GM12864 (cell line): ENCODE measurements around the gene SENP7.

Experiments used
- DNase-seq: peaks from one replicate; pipeline ENCODE4 v3.0.0-alpha.2; 2011; ENCODE audit warnings: low read depth
- H3K4me3 ChIP-seq: 2 replicates; pipeline ENCODE4 v1.5.1; 2011; ENCODE audit warnings: mild to moderate bottlenecking, low read depth, low read length, control low read depth
- TF ChIP-seq, protein P1 (sequence below): IDR thresholded peaks from 2 replicates; pipeline ENCODE4 v1.5.1; 2011; ENCODE audit warnings: low read depth, mild to moderate bottlenecking, moderate library complexity, low read length, control low read depth, inconsistent platforms; ENCODE audit errors: missing control alignments

Gene SENP7

GRCh38 chr3:101388706-101389105 lies 124.3 kb downstream of the SENP7 start:
- DNase-seq: no peak
- no peak overlapping the region for H3K4me3 ChIP-seq
- TF ChIP-seq, protein P1, sequence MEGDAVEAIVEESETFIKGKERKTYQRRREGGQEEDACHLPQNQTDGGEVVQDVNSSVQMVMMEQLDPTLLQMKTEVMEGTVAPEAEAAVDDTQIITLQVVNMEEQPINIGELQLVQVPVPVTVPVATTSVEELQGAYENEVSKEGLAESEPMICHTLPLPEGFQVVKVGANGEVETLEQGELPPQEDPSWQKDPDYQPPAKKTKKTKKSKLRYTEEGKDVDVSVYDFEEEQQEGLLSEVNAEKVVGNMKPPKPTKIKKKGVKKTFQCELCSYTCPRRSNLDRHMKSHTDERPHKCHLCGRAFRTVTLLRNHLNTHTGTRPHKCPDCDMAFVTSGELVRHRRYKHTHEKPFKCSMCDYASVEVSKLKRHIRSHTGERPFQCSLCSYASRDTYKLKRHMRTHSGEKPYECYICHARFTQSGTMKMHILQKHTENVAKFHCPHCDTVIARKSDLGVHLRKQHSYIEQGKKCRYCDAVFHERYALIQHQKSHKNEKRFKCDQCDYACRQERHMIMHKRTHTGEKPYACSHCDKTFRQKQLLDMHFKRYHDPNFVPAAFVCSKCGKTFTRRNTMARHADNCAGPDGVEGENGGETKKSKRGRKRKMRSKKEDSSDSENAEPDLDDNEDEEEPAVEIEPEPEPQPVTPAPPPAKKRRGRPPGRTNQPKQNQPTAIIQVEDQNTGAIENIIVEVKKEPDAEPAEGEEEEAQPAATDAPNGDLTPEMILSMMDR: no peak

DNA sequence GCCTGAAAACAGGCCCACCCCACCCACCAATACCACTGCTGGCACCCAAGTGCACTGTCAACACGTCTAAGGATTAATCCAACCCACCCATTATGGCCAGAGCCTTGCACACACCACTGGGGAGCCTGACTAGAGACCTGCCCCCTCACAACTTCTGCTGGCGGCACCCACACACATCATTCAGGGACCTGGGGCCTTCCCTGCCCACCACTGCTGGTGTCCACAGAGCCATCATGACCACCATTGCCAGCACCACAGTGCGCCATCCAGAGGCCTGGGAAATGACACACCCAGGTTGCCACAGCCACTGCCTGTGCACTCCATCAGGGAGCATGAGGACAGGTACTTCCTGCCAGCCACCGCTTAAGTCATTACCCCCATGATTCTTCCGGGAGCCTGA lies 125.7 kb downstream of the SENP7 start:
- DNase-seq: no peak
- H3K4me3 ChIP-seq: no peak overlapping the region
- TF ChIP-seq, protein P1: no peak

GRCh38 chr3:101384426-101384825 lies 128.6 kb downstream of the SENP7 start:
- H3K4me3 ChIP-seq: no peak overlapping the region
- TF ChIP-seq, protein P1: no peak
- DNase-seq: no peak

DNA sequence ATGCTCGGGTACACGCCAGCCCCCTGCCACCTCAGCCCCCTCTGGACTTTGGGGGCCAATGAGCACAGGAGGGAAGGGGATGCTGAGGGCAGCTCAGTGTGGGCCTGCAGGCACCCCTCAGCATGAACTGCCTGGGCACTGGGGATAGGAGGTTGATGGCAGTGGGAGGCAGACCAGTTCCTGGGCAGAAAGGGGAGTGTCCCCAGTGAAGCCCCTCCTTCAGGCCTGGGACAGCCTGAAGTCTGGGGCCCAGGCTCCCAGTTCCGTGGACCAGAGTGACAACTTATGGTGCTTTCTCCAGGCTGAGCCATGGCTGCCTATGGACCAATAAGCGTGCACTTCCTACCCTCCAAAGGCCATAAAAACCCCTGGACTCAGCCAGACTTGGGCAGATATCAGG lies 129.4 kb downstream of the SENP7 start:
- TF ChIP-seq, protein P1: no peak
- H3K4me3 ChIP-seq: no peak overlapping the region

GRCh38 chr3:101383156-101383575 lies 129.8 kb downstream of the SENP7 start:
- no peak for DNase-seq
- no peak overlapping the region for H3K4me3 ChIP-seq

More for the DNA sequence above, 129.4 kb downstream of the SENP7 start:
- DNase-seq: no peak

GRCh38 chr3:101381809-101382208 lies 131.2 kb downstream of the SENP7 start:
- TF ChIP-seq, protein P1: no peak
- H3K4me3 ChIP-seq: no peak overlapping the region
- DNase-seq: no peak

More at GRCh38 chr3:101383156-101383575, 129.8 kb downstream of the SENP7 start:
- TF ChIP-seq, protein P1: no peak

- H3K4me3 ChIP-seq: no peak overlapping the region
- peak; percentile 79 for DNase-seq
- TF ChIP-seq, protein P1: no peak
These were observed 133.2 kb downstream of the SENP7 start for GRCh38 chr3:101379658-101380376.
